ENCODE measurements around the gene AGPS.

AGPS gene

DNA sequence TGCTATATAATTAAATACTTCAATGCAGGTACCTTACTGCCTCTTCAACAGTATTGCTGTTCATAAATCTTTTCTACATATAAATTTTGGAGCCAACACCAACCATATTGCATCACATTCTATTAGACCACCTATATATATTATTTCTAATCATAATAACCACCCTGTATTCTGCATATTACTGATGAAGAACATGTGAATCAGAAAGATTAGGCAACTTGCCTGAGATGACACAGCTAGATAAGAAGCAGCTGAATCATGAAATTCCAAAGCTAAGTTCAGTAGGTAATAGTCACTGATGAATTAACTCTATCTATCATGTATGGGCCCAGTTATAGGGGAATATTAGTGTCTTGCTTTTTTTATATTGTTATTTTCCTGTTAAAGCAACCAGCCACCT, 161.8 kb downstream of the AGPS start:
- H3K27ac ChIP-seq, result no peak overlapping the region

DNA sequence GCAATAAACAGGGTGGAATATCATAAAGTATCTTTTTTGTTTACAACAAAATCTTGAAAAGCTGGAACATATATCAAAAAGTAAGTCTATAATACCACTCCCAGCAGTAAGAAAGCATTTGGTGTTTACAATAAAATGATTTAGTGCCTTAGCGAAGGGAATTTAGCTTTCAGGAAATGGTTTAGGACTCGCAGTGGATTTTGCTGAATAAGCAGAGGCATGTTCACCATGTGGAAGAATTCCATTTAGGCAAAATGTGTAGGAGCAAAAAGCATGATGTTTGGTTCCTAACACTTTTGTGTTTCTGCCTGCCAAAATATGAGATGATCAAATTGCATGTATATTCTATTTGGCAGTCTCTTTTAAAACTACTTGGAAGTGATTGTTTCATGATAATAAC, 163.6 kb downstream of the AGPS start:
- TF ChIP-seq, protein P1, sequence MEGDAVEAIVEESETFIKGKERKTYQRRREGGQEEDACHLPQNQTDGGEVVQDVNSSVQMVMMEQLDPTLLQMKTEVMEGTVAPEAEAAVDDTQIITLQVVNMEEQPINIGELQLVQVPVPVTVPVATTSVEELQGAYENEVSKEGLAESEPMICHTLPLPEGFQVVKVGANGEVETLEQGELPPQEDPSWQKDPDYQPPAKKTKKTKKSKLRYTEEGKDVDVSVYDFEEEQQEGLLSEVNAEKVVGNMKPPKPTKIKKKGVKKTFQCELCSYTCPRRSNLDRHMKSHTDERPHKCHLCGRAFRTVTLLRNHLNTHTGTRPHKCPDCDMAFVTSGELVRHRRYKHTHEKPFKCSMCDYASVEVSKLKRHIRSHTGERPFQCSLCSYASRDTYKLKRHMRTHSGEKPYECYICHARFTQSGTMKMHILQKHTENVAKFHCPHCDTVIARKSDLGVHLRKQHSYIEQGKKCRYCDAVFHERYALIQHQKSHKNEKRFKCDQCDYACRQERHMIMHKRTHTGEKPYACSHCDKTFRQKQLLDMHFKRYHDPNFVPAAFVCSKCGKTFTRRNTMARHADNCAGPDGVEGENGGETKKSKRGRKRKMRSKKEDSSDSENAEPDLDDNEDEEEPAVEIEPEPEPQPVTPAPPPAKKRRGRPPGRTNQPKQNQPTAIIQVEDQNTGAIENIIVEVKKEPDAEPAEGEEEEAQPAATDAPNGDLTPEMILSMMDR (IDR thresholded peaks at IDR 0.05), result no peak
- no peak for TF ChIP-seq ZFX (IDR thresholded peaks at IDR 0.05; ENCODE audit: borderline replicate concordance)
- no peak overlapping the region for H3K27ac ChIP-seq

More for the DNA sequence above, 161.8 kb downstream of the AGPS start:
- TF ChIP-seq ZFX (IDR thresholded peaks at IDR 0.05; ENCODE audit: borderline replicate concordance), result no peak
- TF ChIP-seq, protein P1 (IDR thresholded peaks at IDR 0.05), result no peak

DNA sequence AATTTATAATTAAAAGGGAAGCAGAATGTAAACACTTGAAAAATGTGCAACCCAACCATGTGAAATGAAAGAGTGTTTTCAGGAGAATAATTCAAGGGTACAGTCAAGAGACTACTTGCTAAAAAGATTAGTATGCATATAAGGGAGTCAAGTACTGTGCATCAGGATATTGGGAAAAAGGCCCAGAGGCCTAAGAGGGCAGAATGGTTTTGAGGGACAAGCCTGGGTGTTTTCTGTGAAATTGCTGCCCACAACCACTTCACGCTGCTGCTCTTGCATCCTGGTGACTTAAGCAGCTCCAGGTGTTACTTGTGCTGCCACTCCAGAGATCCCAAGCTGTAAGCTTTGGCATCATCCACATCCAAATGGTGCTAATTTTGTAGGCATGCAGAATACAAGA, 165.2 kb downstream of the AGPS start:
- TF ChIP-seq, protein P1 (IDR thresholded peaks at IDR 0.05), result no peak
- TF ChIP-seq ZFX (IDR thresholded peaks at IDR 0.05; ENCODE audit: borderline replicate concordance), result no peak
- H3K27ac ChIP-seq, result no peak overlapping the region

DNA sequence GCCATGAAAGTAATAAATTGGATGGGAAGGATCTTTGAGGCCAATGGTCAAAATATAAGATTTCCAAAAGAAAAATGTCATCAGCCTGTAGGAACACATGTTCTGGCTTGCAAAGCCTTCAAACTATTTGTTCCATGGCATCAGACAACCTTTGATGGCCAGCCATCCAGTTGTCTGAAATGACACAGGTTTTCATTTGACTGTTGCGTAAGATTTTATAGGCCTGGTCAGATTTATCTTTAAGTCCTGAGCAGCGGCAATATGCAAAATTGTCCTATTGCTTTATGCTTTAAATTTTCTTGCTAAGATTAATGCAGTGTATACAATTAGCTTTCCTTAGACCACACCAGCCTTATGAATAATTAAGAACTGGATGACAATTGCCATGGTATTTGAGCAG, 167.1 kb downstream of the AGPS start:
- no peak overlapping the region for H3K27ac ChIP-seq
- TF ChIP-seq, protein P1 (IDR thresholded peaks at IDR 0.05), result no peak
- TF ChIP-seq ZFX (IDR thresholded peaks at IDR 0.05; ENCODE audit: borderline replicate concordance), result no peak

DNA sequence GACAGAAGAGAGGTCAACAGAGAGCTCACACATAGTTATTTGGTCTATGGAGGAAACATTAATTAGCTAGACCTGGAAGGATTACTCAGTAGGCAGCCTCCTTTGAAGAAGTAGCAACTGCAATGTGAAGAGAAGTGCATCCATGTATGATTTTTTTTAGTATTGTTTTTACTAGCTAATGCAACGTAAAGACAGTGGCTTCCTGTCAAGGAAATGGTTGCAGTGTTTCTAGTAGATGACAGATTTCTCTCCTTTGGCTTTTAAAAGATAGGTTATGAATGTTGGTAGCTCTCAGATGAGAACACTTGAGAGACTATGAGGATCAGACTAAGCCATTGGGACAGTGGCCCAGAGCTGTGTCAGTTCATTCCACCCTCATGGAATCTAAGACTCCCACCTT, 175.8 kb downstream of the AGPS start:
- no peak overlapping the region for H3K27ac ChIP-seq
- TF ChIP-seq ZFX (IDR thresholded peaks at IDR 0.05; ENCODE audit: borderline replicate concordance), result no peak
- TF ChIP-seq, protein P1 (IDR thresholded peaks at IDR 0.05), result no peak

DNA sequence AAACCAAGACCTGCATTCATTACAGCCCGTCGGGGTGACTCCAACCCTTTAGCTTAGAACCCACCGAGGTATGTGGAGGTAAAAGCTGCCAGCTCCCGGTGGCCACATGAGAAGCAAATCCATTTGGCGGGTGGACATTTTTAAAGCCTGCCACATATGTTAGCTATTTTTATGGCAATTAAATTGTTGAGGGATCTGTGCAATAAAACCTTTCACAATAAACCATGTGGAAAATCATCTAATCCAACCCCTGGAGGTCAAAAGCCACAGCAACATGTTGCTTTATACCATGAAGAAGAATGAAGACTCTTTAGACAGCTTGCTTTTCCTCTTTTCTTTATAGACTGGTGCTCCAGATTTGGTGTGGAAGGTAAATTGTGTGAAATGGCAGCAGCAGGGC, 176.3 kb downstream of the AGPS start:
- no peak overlapping the region for H3K27ac ChIP-seq
- TF ChIP-seq, protein P1 (IDR thresholded peaks at IDR 0.05), result no peak
- TF ChIP-seq ZFX (IDR thresholded peaks at IDR 0.05; ENCODE audit: borderline replicate concordance), result no peak

DNA sequence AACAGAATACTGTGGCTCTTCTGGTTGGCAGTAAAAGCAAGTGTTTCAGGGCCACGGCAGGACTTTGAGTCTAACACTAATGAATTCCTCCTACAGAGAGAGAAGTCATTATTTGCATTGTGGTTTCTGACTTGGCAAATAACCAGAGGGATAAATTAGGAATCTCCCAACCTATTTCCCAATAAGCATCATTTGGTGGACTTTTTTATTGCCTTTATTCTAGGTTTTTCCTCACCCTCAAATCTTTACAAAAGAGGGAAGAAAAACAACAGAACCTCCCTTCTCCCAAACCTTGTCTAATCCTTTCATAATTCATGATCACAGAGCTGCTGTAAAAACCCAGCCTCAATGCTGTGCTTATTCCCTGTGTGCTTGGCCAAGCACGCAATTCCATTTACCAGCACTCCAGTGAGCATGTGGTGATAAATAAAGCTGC, 179.7 kb downstream of the AGPS start:
- H3K27ac ChIP-seq, result no peak overlapping the region
- TF ChIP-seq, protein P1 (IDR thresholded peaks at IDR 0.05), result no peak
- no peak for TF ChIP-seq ZFX (IDR thresholded peaks at IDR 0.05; ENCODE audit: borderline replicate concordance)

All from 22Rv1 (cell line).